ENCODE data around the gene LAMTOR5.

LAMTOR5 gene

GRCh38 chr1:110434946-110435345, 27.5 kb upstream of the LAMTOR5 start:
- no peak overlapping the region for H3K4me2 ChIP-seq (ENCODE audit: insufficient read depth, low read length, poor library complexity, severe bottlenecking)
- no peak overlapping the region for H3K14ac ChIP-seq (ENCODE audit: low read length)
- no peak overlapping the region for H2BK12ac ChIP-seq (ENCODE audit: low read length)
- no peak for DNase-seq (ENCODE audit: low spot score)
- H2AFZ ChIP-seq (ENCODE audit: low read length) = no peak overlapping the region
- H2BK5ac ChIP-seq (ENCODE audit: low read length) = no peak overlapping the region
- H3K27me3 ChIP-seq (ENCODE audit: control insufficient read depth in 3 of 3, insufficient read depth in 3 of 3, low read depth in 1 of 3, low read length in 3 of 3) = peaks cover 0 to 44% (median 0%) of the 10 kb centered on the region in 3 experiments
- H3K9me3 ChIP-seq (replicated peaks in 1 of 2; ENCODE audit: control insufficient read depth in 2 of 2, insufficient read depth in 1 of 2, low read depth in 1 of 2, low read length in 2 of 2) = no peaks in the 10 kb centered on the region
- no peak overlapping the region for H3K9ac ChIP-seq (ENCODE audit: low read depth, low read length, poor library complexity)
- no peak overlapping the region for H2BK120ac ChIP-seq (ENCODE audit: low read depth, low read length)
- peaks cover 0 to 10% of the 10 kb centered on the region in 2 donors for H3K4me1 ChIP-seq (ENCODE audit: control insufficient read depth in 2 of 2, insufficient read depth in 1 of 2, low read depth in 1 of 2, low read length in 2 of 2)
- no CpG with 5 or more reads among the region's 3 CpGs for WGBS, 2 donors (ENCODE audit: extremely low coverage in 2 of 2, insufficient read length in 2 of 2, insufficient replicate concordance in 1 of 2)
- H3K4me3 ChIP-seq (ENCODE audit: low read length in 2 of 2) = no peak overlapping the region
- H4K8ac ChIP-seq (ENCODE audit: low read depth, low read length) = no peak overlapping the region
- H3K27ac ChIP-seq (replicated peaks; ENCODE audit: low read length) = no peak overlapping the region
- no peaks in the 10 kb centered on the region for H3K79me1 ChIP-seq (ENCODE audit: low read depth, low read length)
- no peaks in the 10 kb centered on the region for H3K36me3 ChIP-seq (replicated peaks in 1 of 2; ENCODE audit: control insufficient read depth in 2 of 2, insufficient read depth in 2 of 2, low read length in 2 of 2)
- no peak overlapping the region for H3K18ac ChIP-seq (ENCODE audit: low read length)
- no peak overlapping the region for H2AK5ac ChIP-seq (ENCODE audit: low read depth, low read length)
- H3K4ac ChIP-seq (ENCODE audit: low read length) = no peak overlapping the region
- no peak overlapping the region for H4K91ac ChIP-seq (ENCODE audit: low read depth, low read length, poor library complexity)
- no peak overlapping the region for H3K23ac ChIP-seq (ENCODE audit: low read depth, low read length, poor library complexity)
- no peak overlapping the region for H2BK15ac ChIP-seq (ENCODE audit: low read length)

GRCh38 chr1:110433803-110434202, 26.3 kb upstream of the LAMTOR5 start:
- no peaks in the 10 kb centered on the region for H3K36me3 ChIP-seq (replicated peaks in 1 of 2; ENCODE audit: control insufficient read depth in 2 of 2, insufficient read depth in 2 of 2, low read length in 2 of 2)
- no peaks in the 10 kb centered on the region for H3K9me3 ChIP-seq (replicated peaks in 1 of 2; ENCODE audit: control insufficient read depth in 2 of 2, insufficient read depth in 1 of 2, low read depth in 1 of 2, low read length in 2 of 2)
- no peak overlapping the region for H4K91ac ChIP-seq (ENCODE audit: low read depth, low read length, poor library complexity)
- no peak overlapping the region for H3K27ac ChIP-seq (replicated peaks; ENCODE audit: low read length)
- H2AFZ ChIP-seq (ENCODE audit: low read length) = peak overlapping the region; percentile 65
- H2BK120ac ChIP-seq (ENCODE audit: low read depth, low read length) = no peak overlapping the region
- no peak overlapping the region for H2BK15ac ChIP-seq (ENCODE audit: low read length)
- no peak overlapping the region for H2AK5ac ChIP-seq (ENCODE audit: low read depth, low read length)
- no peak overlapping the region for H4K8ac ChIP-seq (ENCODE audit: low read depth, low read length)
- no peaks in the 10 kb centered on the region for H3K79me1 ChIP-seq (ENCODE audit: low read depth, low read length)
- peaks cover 0 to 10% of the 10 kb centered on the region in 2 donors for H3K4me1 ChIP-seq (ENCODE audit: control insufficient read depth in 2 of 2, insufficient read depth in 1 of 2, low read depth in 1 of 2, low read length in 2 of 2)
- no peak overlapping the region for H2BK12ac ChIP-seq (ENCODE audit: low read length)
- DNase-seq (ENCODE audit: low spot score) = peak; percentile 40
- peak overlapping the region; percentile 22 for H3K23ac ChIP-seq (ENCODE audit: low read depth, low read length, poor library complexity)
- no peak overlapping the region for H2BK5ac ChIP-seq (ENCODE audit: low read length)
- no peak overlapping the region for H3K9ac ChIP-seq (ENCODE audit: low read depth, low read length, poor library complexity)
- H3K4me3 ChIP-seq (ENCODE audit: low read length in 2 of 2) = no peak overlapping the region
- H3K27me3 ChIP-seq (ENCODE audit: control insufficient read depth in 3 of 3, insufficient read depth in 3 of 3, low read depth in 1 of 3, low read length in 3 of 3) = peaks cover 0 to 45% (median 0%) of the 10 kb centered on the region in 3 experiments
- H3K4ac ChIP-seq (ENCODE audit: low read length) = no peak overlapping the region
- H3K4me2 ChIP-seq (ENCODE audit: insufficient read depth, low read length, poor library complexity, severe bottlenecking) = no peak overlapping the region
- no CpG with 5 or more reads among the region's 3 CpGs for WGBS, 2 donors (ENCODE audit: extremely low coverage in 2 of 2, insufficient read length in 2 of 2, insufficient replicate concordance in 1 of 2)
- no peak overlapping the region for H3K14ac ChIP-seq (ENCODE audit: low read length)
- no peak overlapping the region for H3K18ac ChIP-seq (ENCODE audit: low read length)

- no peak overlapping the region for H2BK12ac ChIP-seq (ENCODE audit: low read length)
- peak overlapping the region; percentile 65 for H2AFZ ChIP-seq (ENCODE audit: low read length)
- no CpG with 5 or more reads among the region's 2 CpGs for WGBS, 2 donors (ENCODE audit: extremely low coverage in 2 of 2, insufficient read length in 2 of 2, insufficient replicate concordance in 1 of 2)
- H3K27me3 ChIP-seq (ENCODE audit: control insufficient read depth in 3 of 3, insufficient read depth in 3 of 3, low read depth in 1 of 3, low read length in 3 of 3) = peaks cover 0 to 48% (median 0%) of the 10 kb centered on the region in 3 experiments
- no peak overlapping the region for H2AK5ac ChIP-seq (ENCODE audit: low read depth, low read length)
- H3K36me3 ChIP-seq (replicated peaks in 1 of 2; ENCODE audit: control insufficient read depth in 2 of 2, insufficient read depth in 2 of 2, low read length in 2 of 2) = no peaks in the 10 kb centered on the region
- no peak overlapping the region for H4K91ac ChIP-seq (ENCODE audit: low read depth, low read length, poor library complexity)
- no peak overlapping the region for H3K23ac ChIP-seq (ENCODE audit: low read depth, low read length, poor library complexity)
- no peak overlapping the region for H3K18ac ChIP-seq (ENCODE audit: low read length)
- H3K79me1 ChIP-seq (ENCODE audit: low read depth, low read length) = no peaks in the 10 kb centered on the region
- H3K9me3 ChIP-seq (replicated peaks in 1 of 2; ENCODE audit: control insufficient read depth in 2 of 2, insufficient read depth in 1 of 2, low read depth in 1 of 2, low read length in 2 of 2) = no peaks in the 10 kb centered on the region
- H3K14ac ChIP-seq (ENCODE audit: low read length) = no peak overlapping the region
- H4K8ac ChIP-seq (ENCODE audit: low read depth, low read length) = no peak overlapping the region
- no peak for DNase-seq (ENCODE audit: low spot score)
- H3K4me1 ChIP-seq (ENCODE audit: control insufficient read depth in 2 of 2, insufficient read depth in 1 of 2, low read depth in 1 of 2, low read length in 2 of 2) = peaks cover 0 to 10% of the 10 kb centered on the region in 2 donors
- no peak overlapping the region for H3K4me2 ChIP-seq (ENCODE audit: insufficient read depth, low read length, poor library complexity, severe bottlenecking)
- H3K27ac ChIP-seq (replicated peaks; ENCODE audit: low read length) = no peak overlapping the region
- H2BK120ac ChIP-seq (ENCODE audit: low read depth, low read length) = no peak overlapping the region
- H2BK5ac ChIP-seq (ENCODE audit: low read length) = no peak overlapping the region
- H3K9ac ChIP-seq (ENCODE audit: low read depth, low read length, poor library complexity) = no peak overlapping the region
- H3K4me3 ChIP-seq (ENCODE audit: low read length in 2 of 2) = no peak overlapping the region
- no peak overlapping the region for H3K4ac ChIP-seq (ENCODE audit: low read length)
- no peak overlapping the region for H2BK15ac ChIP-seq (ENCODE audit: low read length)
These were observed 25.7 kb upstream of the LAMTOR5 start for GRCh38 chr1:110433213-110433612.

- Histone ChIP-seq H2AFZ (ENCODE audit: low read length) (no peak overlapping the region), H3K27me3 (ENCODE audit: control insufficient read depth in 3 of 3, insufficient read depth in 3 of 3, low read depth in 1 of 3, low read length in 3 of 3) (peaks cover 0 to 45% (median 0%) of the 10 kb centered on the region in 3 experiments), H2AK5ac (ENCODE audit: low read depth, low read length) (no peak overlapping the region), H3K4ac (ENCODE audit: low read length) (no peak overlapping the region), H3K27ac (replicated peaks; ENCODE audit: low read length) (no peak overlapping the region), H2BK15ac (ENCODE audit: low read length) (no peak overlapping the region), H3K9ac (ENCODE audit: low read depth, low read length, poor library complexity) (no peak overlapping the region), H2BK5ac (ENCODE audit: low read length) (no peak overlapping the region), H3K79me1 (ENCODE audit: low read depth, low read length) (no peaks in the 10 kb centered on the region), H2BK12ac (ENCODE audit: low read length) (no peak overlapping the region), H2BK120ac (ENCODE audit: low read depth, low read length) (no peak overlapping the region), H3K4me2 (ENCODE audit: insufficient read depth, low read length, poor library complexity, severe bottlenecking) (no peak overlapping the region), H3K36me3 (replicated peaks in 1 of 2; ENCODE audit: control insufficient read depth in 2 of 2, insufficient read depth in 2 of 2, low read length in 2 of 2) (no peaks in the 10 kb centered on the region), H3K4me3 (ENCODE audit: low read length in 2 of 2) (no peak overlapping the region), H4K91ac (ENCODE audit: low read depth, low read length, poor library complexity) (no peak overlapping the region), H3K4me1 (ENCODE audit: control insufficient read depth in 2 of 2, insufficient read depth in 1 of 2, low read depth in 1 of 2, low read length in 2 of 2) (peaks cover 0 to 9% of the 10 kb centered on the region in 2 donors), H3K23ac (ENCODE audit: low read depth, low read length, poor library complexity) (no peak overlapping the region), H3K18ac (ENCODE audit: low read length) (peak overlapping the region; percentile 15), H4K8ac (ENCODE audit: low read depth, low read length) (no peak overlapping the region), H3K14ac (ENCODE audit: low read length) (no peak overlapping the region), H3K9me3 (replicated peaks in 1 of 2; ENCODE audit: control insufficient read depth in 2 of 2, insufficient read depth in 1 of 2, low read depth in 1 of 2, low read length in 2 of 2) (no peaks in the 10 kb centered on the region)
- no CpG with 5 or more reads among the region's 4 CpGs for WGBS, 2 donors (ENCODE audit: extremely low coverage in 2 of 2, insufficient read length in 2 of 2, insufficient replicate concordance in 1 of 2)
- DNase-seq (ENCODE audit: low spot score) = no peak
These were observed 23.4 kb upstream of the LAMTOR5 start for GRCh38 chr1:110430901-110431300.
